C4-2B (cell line): Measurements from ENCODE around the gene WNT7A.

Experiments used
- ZFX ChIP-seq: fragments of 450-650 bp; IDR thresholded peaks from 2 replicates; pipeline ENCODE4 v1.6.1; 2017
- TF ChIP-seq, protein P1 (sequence below): fragments of 450-650 bp; conservative IDR thresholded peaks from 2 replicates; pipeline ENCODE4 v1.5.1; 2017; ENCODE audit warnings: mild to moderate bottlenecking

DNA sequence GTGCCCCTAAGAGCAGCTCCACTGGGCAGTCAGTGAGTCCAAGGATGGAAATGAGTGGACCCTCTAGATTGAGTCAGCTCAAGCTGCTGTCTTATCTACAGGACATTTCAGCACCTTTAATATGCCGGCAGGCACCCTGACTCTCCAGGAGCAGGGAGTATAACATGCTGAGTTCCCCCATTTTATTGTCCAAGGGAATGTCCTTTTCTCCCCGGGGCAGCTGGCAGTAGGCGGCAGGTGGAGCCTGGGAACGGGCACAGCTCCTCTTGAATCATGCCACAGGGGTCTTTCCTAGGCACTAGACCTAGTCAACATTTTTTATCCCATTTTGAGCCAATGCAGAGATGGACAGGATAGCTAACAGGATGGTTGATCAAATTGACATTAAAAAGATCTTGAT lies 14.8 kb downstream of the WNT7A start:
- TF ChIP-seq, protein P1, sequence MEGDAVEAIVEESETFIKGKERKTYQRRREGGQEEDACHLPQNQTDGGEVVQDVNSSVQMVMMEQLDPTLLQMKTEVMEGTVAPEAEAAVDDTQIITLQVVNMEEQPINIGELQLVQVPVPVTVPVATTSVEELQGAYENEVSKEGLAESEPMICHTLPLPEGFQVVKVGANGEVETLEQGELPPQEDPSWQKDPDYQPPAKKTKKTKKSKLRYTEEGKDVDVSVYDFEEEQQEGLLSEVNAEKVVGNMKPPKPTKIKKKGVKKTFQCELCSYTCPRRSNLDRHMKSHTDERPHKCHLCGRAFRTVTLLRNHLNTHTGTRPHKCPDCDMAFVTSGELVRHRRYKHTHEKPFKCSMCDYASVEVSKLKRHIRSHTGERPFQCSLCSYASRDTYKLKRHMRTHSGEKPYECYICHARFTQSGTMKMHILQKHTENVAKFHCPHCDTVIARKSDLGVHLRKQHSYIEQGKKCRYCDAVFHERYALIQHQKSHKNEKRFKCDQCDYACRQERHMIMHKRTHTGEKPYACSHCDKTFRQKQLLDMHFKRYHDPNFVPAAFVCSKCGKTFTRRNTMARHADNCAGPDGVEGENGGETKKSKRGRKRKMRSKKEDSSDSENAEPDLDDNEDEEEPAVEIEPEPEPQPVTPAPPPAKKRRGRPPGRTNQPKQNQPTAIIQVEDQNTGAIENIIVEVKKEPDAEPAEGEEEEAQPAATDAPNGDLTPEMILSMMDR = no peak
- no peak for TF ChIP-seq ZFX
